IgD-negative memory B cell (primary cell): ENCODE results near the gene FCGR3A. TPM values are rescaled to one million over a fixed set of nuclear protein-coding genes. Genes with fewer than 3 reads are reported as not detected.
A peak's percentile ranks its signal among the peaks of the same experiment; 100 is the strongest.
"Not testable (repeated sequence)": the region's sequence is repeated elsewhere in the genome, so short reads cannot be mapped to it uniquely, and the experiment has no call there.

ENCODE experiments used
- H3K27ac Mint-ChIP-seq, 3 donors: one replicate each; pipeline ENCODE4 v1.8.0; 2020 to 2022; ENCODE audit warnings: mild to moderate bottlenecking in 3 of 3, mixed read lengths in 3 of 3, moderate library complexity in 1 of 3
- H3K27me3 Mint-ChIP-seq: one replicate; pipeline ENCODE4 v1.8.0; 2021; ENCODE audit warnings: mixed read lengths
- H3K36me3 Mint-ChIP-seq: one replicate; pipeline ENCODE4 v1.8.0; 2020; ENCODE audit warnings: mild to moderate bottlenecking, mixed read lengths
- H3K4me1 Mint-ChIP-seq, 3 donors: one replicate each; pipeline ENCODE4 v1.8.0; 2020 to 2022; ENCODE audit warnings: mixed read lengths in 3 of 3, mild to moderate bottlenecking in 1 of 3
- H3K4me3 Mint-ChIP-seq, 4 donors: one replicate each; pipeline ENCODE4 v1.8.0; 2020 to 2022; ENCODE audit warnings: mild to moderate bottlenecking in 4 of 4, mixed read lengths in 4 of 4, moderate library complexity in 3 of 4
- H3K9me3 Mint-ChIP-seq, 3 donors: one replicate each; pipeline ENCODE4 v1.8.0; 2020 to 2021; ENCODE audit warnings: mixed read lengths in 3 of 3, mild to moderate bottlenecking in 1 of 3
- polyA plus RNA-seq: library from polyadenylated mRNA; unstranded; fragments of 300-500 nt; fragmentation: Illumina TruSeq; gene quantifications from one replicate; pipeline ENCODE4 v1.2.3, GENCODE V29; 2021

The FCGR3A gene
- polyA plus RNA-seq, 1 donor from 2014 or later, result 4.4 TPM

DNA sequence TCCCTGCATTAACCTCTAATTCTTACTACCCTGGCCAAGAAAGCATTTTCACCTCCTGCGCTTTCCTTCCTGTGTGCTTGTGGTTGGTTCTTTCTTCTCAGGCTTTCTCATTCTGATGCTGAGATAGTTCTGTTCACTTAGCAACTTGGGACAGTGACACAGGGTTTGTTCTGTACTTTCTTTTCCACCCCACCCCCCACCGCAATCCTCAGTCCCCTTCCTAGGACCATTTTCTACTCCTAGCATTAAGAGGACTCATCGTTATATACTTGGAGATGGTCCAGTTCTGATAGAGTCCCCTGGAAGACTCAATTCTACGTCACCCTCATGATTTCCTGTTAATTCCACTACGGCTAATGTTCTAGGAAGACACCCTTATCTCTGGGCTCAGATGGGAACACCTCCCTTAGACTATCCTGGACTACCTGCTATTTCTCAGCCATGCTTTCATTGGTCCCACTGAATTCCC, 7.5 kb downstream of the FCGR3A start:
- peak overlapping the region; percentile 14 to 76 (median 32) for H3K27ac Mint-ChIP-seq
- peak overlapping the region in 3 of 4 donors; percentile 31 to 75 (median 35) for H3K4me3 Mint-ChIP-seq
- not testable (repeated sequence) for H3K27me3 Mint-ChIP-seq, H3K36me3 Mint-ChIP-seq, H3K9me3 Mint-ChIP-seq
- peaks cover 9 to 36% (median 31%) of the 10 kb centered on the region in 3 donors for H3K4me1 Mint-ChIP-seq

DNA sequence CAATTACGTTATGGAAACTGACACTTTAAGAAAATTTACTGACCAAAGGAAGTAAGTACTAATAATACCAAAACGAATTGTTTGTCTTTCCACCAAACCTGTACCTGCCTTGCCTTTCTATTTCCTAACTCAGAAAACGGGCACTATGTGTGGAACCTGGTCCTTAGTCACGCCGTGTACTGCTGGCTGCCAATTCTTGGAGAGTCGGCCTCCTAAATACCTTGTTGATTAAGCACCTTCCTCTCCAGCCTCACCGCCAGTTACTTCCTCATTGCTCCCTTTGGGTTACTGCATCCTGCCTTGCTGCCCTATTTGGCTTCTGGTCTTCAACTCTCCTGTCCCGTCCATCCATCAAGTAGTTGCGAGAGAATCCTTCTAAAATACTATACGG, 9.1 kb downstream of the FCGR3A start:
- peak overlapping the region; percentile 98 to 100 (median 99) for H3K27ac Mint-ChIP-seq
- H3K4me3 Mint-ChIP-seq, result peak overlapping the region; percentile 91 to 99 (median 98)
- H3K9me3 Mint-ChIP-seq, H3K27me3 Mint-ChIP-seq, H3K36me3 Mint-ChIP-seq: not testable (repeated sequence)
- H3K4me1 Mint-ChIP-seq, result peaks cover 9 to 36% (median 31%) of the 10 kb centered on the region in 3 donors

- not testable (repeated sequence) for H3K27me3 Mint-ChIP-seq, H3K36me3 Mint-ChIP-seq, H3K9me3 Mint-ChIP-seq
- H3K4me1 Mint-ChIP-seq, result peaks cover 6 to 31% (median 26%) of the 10 kb centered on the region in 3 donors
- peak overlapping the region; percentile 91 to 99 (median 98) for H3K4me3 Mint-ChIP-seq
- peak overlapping the region; percentile 98 to 100 (median 99) for H3K27ac Mint-ChIP-seq
Measured at GRCh38 chr1:161539731-161540569, 9.7 kb downstream of the FCGR3A start.

GRCh38 chr1:161538925-161539479, 10.6 kb downstream of the FCGR3A start:
- Mint-ChIP-seq H3K4me1 (peaks cover 6 to 27% (median 25%) of the 10 kb centered on the region in 3 donors), H3K27ac (peak overlapping the region in 2 of 3 donors; percentile 70 to 98), H3K4me3 (peak overlapping the region in 2 of 4 donors; percentile 41 to 97)
- H3K27me3 Mint-ChIP-seq, H3K36me3 Mint-ChIP-seq, H3K9me3 Mint-ChIP-seq: not testable (repeated sequence)

- H3K36me3 Mint-ChIP-seq, H3K9me3 Mint-ChIP-seq, H3K27me3 Mint-ChIP-seq: not testable (repeated sequence)
- H3K4me3 Mint-ChIP-seq, result peak overlapping the region in 1 of 4 donors; percentile 44
- H3K27ac Mint-ChIP-seq, result peak overlapping the region in 1 of 3 donors; percentile 65
- peaks cover 6 to 22% (median 21%) of the 10 kb centered on the region in 3 donors for H3K4me1 Mint-ChIP-seq
Measured at GRCh38 chr1:161537068-161537669, 12.4 kb downstream of the FCGR3A start.

DNA sequence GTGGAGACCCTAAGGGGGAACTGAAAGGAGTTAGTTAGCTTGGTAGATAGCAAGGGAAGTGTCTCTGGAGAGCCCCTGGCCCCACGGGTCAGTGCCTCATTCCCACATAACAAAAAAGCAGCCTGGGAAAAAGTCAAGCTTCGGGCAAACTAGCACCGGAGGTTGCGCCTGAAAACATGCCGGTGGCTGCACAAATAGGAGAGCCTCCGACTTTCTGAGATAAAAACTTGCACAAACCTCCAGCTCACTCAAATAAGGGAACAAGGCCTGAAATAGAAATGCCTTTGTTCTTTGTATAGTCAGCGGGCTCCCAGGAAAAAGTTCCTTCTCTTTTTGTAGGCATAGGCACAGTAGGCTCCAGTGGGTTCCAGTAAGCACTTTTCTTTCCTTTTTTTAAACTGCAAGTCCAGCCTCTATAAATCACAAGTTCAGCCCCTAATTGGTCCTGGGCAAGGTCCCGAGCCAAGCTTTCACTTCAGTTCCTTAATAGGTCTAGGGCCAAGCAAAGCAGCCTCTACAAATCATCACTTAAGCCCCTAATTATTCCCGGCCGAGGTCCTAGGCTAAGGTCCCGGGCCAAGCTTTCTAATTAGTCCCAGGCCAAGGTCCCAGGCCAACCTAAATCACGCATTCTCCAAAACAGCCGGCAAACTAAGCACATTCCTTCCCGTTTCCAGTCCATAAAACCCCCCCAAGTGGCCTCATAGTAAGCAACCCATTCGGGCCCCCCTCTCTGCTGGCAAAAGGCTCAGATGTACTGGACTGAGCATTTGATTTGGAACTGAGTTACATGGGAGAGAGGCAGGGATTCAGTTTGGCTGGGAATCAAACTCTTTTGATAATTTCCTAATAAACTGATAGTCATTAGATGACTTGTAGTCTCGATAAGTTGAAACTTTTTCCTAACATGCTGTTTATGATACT, 16.7 kb downstream of the FCGR3A start:
- H3K27ac Mint-ChIP-seq, result peak overlapping the region in 2 of 3 donors; percentile 63 to 78
- peak overlapping the region in 1 of 4 donors; percentile 79 for H3K4me3 Mint-ChIP-seq
- peaks cover 0 to 16% (median 1%) of the 10 kb centered on the region in 3 donors for H3K4me1 Mint-ChIP-seq
- not testable (repeated sequence) for H3K36me3 Mint-ChIP-seq, H3K27me3 Mint-ChIP-seq, H3K9me3 Mint-ChIP-seq

- peak overlapping the region in 2 of 3 donors; percentile 63 to 78 for H3K27ac Mint-ChIP-seq
- peak overlapping the region in 2 of 4 donors; percentile 79 to 80 for H3K4me3 Mint-ChIP-seq
- no peaks in the 10 kb centered on the region for H3K27me3 Mint-ChIP-seq
- peaks cover 0 to 16% (median 1%) of the 10 kb centered on the region in 3 donors for H3K4me1 Mint-ChIP-seq
- H3K36me3 Mint-ChIP-seq, result peaks cover 1% of the 10 kb centered on the region
- H3K9me3 Mint-ChIP-seq, result peaks cover 0 to 4% (median 0%) of the 10 kb centered on the region in 3 donors
Measured at GRCh38 chr1:161531986-161532643, 17.5 kb downstream of the FCGR3A start.

GRCh38 chr1:161530671-161531641, 18.7 kb downstream of the FCGR3A start:
- not testable (repeated sequence) for H3K27me3 Mint-ChIP-seq, H3K9me3 Mint-ChIP-seq
- peaks cover 0 to 16% (median 1%) of the 10 kb centered on the region in 3 donors for H3K4me1 Mint-ChIP-seq

DNA sequence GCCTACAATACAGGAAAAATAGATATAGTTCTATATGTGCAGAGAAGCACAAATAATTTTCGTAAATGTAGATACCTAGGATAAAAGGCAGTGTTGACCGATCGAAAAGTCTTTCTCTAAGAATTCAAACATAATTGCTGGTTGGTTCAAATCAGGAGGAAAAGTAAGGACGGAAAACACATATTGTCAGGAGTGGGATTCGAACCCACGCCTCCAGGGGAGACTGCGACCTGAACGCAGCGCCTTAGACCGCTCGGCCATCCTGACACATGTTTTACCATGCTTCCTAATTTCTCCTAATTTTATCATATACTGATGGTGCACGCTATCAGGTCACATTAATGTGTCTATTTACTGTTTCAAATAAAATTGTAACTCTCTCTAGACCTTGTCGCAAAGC, 19.5 kb downstream of the FCGR3A start:
- Mint-ChIP-seq H3K4me1 (peaks cover 0 to 16% (median 1%) of the 10 kb centered on the region in 3 donors), H3K4me3 (peak overlapping the region; percentile 93 to 99 (median 96)), H3K27ac (peak overlapping the region; percentile 98 to 100 (median 98))
- not testable (repeated sequence) for H3K36me3 Mint-ChIP-seq, H3K9me3 Mint-ChIP-seq, H3K27me3 Mint-ChIP-seq

More at GRCh38 chr1:161530671-161531641, 18.7 kb downstream of the FCGR3A start:
- Mint-ChIP-seq H3K4me3 (peak overlapping the region; percentile 93 to 99 (median 96)), H3K27ac (peak overlapping the region; percentile 98 to 100 (median 98))
- not testable (repeated sequence) for H3K36me3 Mint-ChIP-seq

GRCh38 chr1:161529463-161530104, 20.0 kb downstream of the FCGR3A start:
- H3K9me3 Mint-ChIP-seq, H3K27me3 Mint-ChIP-seq, H3K36me3 Mint-ChIP-seq: not testable (repeated sequence)
- Mint-ChIP-seq H3K27ac (peak overlapping the region; percentile 98 to 100 (median 98)), H3K4me3 (peak overlapping the region; percentile 93 to 99 (median 96)), H3K4me1 (peaks cover 0 to 16% (median 1%) of the 10 kb centered on the region in 3 donors)

DNA sequence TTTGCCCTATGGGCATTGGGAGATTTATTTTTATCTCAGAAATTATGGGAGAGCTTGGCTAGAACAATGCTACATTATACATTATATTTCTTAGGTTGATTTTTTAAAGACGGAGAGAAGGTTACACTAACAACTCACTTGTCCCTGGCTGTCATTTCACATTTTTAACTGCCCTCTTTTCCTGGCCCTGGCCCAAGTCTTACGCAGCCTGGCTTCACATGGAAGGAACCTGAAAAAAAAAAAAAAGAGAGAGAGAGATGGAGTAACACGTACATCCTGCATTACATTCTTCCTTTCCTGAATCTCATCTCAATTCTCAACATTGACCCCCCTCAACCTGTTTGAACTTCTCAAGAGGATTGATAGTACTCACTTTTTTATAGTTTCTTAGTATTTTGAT, 21.1 kb downstream of the FCGR3A start:
- H3K27ac Mint-ChIP-seq, result peak overlapping the region in 1 of 3 donors; percentile 46

DNA sequence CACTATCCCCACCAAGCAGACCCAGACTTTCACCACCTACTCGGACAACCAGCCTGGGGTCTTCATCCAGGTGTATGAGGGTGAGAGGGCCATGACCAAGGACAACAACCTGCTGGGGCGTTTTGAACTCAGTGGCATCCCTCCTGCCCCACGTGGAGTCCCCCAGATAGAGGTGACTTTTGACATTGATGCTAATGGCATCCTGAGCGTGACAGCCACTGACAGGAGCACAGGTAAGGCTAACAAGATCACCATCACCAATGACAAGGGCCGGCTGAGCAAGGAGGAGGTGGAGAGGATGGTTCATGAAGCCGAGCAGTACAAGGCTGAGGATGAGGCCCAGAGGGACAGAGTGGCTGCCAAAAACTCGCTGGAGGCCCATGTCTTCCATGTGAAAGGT, 23.7 kb downstream of the FCGR3A start:
- not testable (repeated sequence) for H3K9me3 Mint-ChIP-seq, H3K27ac Mint-ChIP-seq, H3K27me3 Mint-ChIP-seq

More for the DNA sequence above, 21.1 kb downstream of the FCGR3A start:
- Mint-ChIP-seq H3K4me1 (peaks cover 0 to 21% (median 1%) of the 10 kb centered on the region in 3 donors), H3K4me3 (peak overlapping the region in 1 of 4 donors; percentile 52)
- H3K9me3 Mint-ChIP-seq, H3K27me3 Mint-ChIP-seq, H3K36me3 Mint-ChIP-seq: not testable (repeated sequence)

More for the DNA sequence above, 23.7 kb downstream of the FCGR3A start:
- peaks cover 0 to 24% (median 0%) of the 10 kb centered on the region in 3 donors for H3K4me1 Mint-ChIP-seq
- H3K4me3 Mint-ChIP-seq, result peak overlapping the region in 1 of 4 donors; percentile 83
- H3K36me3 Mint-ChIP-seq, result not testable (repeated sequence)
